MM.1S (cell line): ENCODE measurements around the gene ZBTB17.

Experiments
- DNase-seq: peaks from one replicate; pipeline ENCODE4 v3.0.0-alpha.2; 2015
- H2AFZ ChIP-seq: fragments of 300-600 bp; sonication (generic); 2 replicates; pipeline ENCODE4 v1.6.0; 2016; ENCODE audit warnings: antibody characterized with exemption, low read length
- H3F3A ChIP-seq: fragments of 300-600 bp; sonication (generic); 2 replicates; pipeline ENCODE4 v1.6.1; 2016; ENCODE audit warnings: mild to moderate bottlenecking, antibody characterized with exemption, low read length, moderate library complexity, mixed read lengths; ENCODE audit not compliant: insufficient read depth
- H3K27ac ChIP-seq: fragments of 300-600 bp; sonication (generic); 2 replicates; pipeline ENCODE4 v1.5.1; 2016; ENCODE audit warnings: mild to moderate bottlenecking, low read length
- H3K27me3 ChIP-seq: fragments of 300-600 bp; sonication (generic); replicated peaks from 2 replicates; pipeline ENCODE4 v1.6.0; 2016; ENCODE audit warnings: low read length; ENCODE audit not compliant: insufficient read depth
- H3K36me3 ChIP-seq: fragments of 300-600 bp; sonication (generic); replicated peaks from 2 replicates; pipeline ENCODE4 v1.6.1; 2016; ENCODE audit warnings: mild to moderate bottlenecking, low read length, mixed read lengths; ENCODE audit not compliant: insufficient read depth
- H3K4me1 ChIP-seq: fragments of 300-600 bp; sonication (generic); 2 replicates; pipeline ENCODE4 v1.6.1; 2016; ENCODE audit warnings: low read length, mixed read lengths
- H3K4me2 ChIP-seq: fragments of 300-600 bp; sonication (generic); 2 replicates; pipeline ENCODE4 v1.6.0; 2016; ENCODE audit warnings: low read depth, low read length
- H3K4me3 ChIP-seq: fragments of 300-600 bp; sonication (generic); 2 replicates; pipeline ENCODE4 v1.5.1; 2016; ENCODE audit warnings: low read length, mixed read lengths
- H3K79me2 ChIP-seq: fragments of 300-600 bp; sonication (generic); 2 replicates; pipeline ENCODE4 v1.6.1; 2016; ENCODE audit warnings: mixed run types, low read length, mixed read lengths
- H3K9ac ChIP-seq: fragments of 300-600 bp; sonication (generic); 2 replicates; pipeline ENCODE4 v1.6.1; 2016; ENCODE audit warnings: low read length, mixed read lengths
- H3K9me2 ChIP-seq: fragments of 300-600 bp; sonication (generic); replicated peaks from 2 replicates; pipeline ENCODE4 v1.6.1; 2016; ENCODE audit warnings: mild to moderate bottlenecking, low read length, mixed read lengths; ENCODE audit not compliant: insufficient read depth
- H3K9me3 ChIP-seq: fragments of 300-600 bp; sonication (generic); replicated peaks from 2 replicates; pipeline ENCODE4 v1.6.1; 2016; ENCODE audit warnings: mild to moderate bottlenecking, low read length, mixed read lengths; ENCODE audit not compliant: insufficient read depth
- H4K20me1 ChIP-seq: fragments of 300-600 bp; sonication (generic); 2 replicates; pipeline ENCODE4 v1.6.1; 2016; ENCODE audit warnings: mild to moderate bottlenecking, low read length, moderate library complexity, mixed read lengths; ENCODE audit not compliant: insufficient read depth
- CTCF ChIP-seq: fragments of 300-600 bp; sonication (generic); IDR thresholded peaks from 2 replicates; pipeline ENCODE4 v1.5.1; 2016; ENCODE audit warnings: antibody characterized with exemption, low read length, mixed read lengths
- EZH2 ChIP-seq: fragments of 300-600 bp; sonication (generic); optimal IDR thresholded peaks from 2 replicates; pipeline ENCODE3; 2017; ENCODE audit warnings: low read depth, mild to moderate bottlenecking, antibody characterized with exemption, low read length, mixed read lengths
- EZH2phosphoT487 ChIP-seq: fragments of 300-600 bp; sonication (generic); IDR thresholded peaks from 2 replicates; pipeline ENCODE4 v1.6.1; 2018; ENCODE audit warnings: antibody characterized with exemption, low read length

The ZBTB17 gene

DNA sequence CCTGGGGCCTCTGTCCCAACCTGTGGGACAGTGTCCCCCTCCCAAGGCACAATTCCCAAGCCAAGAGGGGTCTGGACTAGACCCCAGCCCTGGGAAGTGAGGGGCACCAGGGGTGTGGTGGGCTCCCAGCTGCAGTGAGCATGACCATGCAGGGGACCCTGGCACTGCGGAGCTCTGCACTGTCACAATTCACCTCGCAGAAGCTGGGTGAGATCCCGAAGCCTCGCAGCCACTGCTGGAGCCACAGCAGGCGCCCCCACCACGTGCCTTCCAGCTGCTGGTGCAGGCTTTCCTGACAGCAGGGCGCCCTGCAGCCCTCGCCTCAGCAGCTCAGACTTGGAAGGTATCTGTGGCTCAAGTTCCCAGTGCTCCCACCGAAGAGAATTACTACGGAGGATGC is 18.2 kb upstream of the ZBTB17 start:
- H3K9me3 ChIP-seq: no peaks in the 10 kb centered on the region
- H3K4me3 ChIP-seq: no peak overlapping the region
- H3K27me3 ChIP-seq: peaks cover 49% of the 10 kb centered on the region
- no peaks in the 10 kb centered on the region for H4K20me1 ChIP-seq
- TF ChIP-seq EZH2phosphoT487: no peak
- TF ChIP-seq EZH2: no peak
- no peak for TF ChIP-seq CTCF
- H3K79me2 ChIP-seq: no peaks in the 10 kb centered on the region
- H3F3A ChIP-seq: no peaks in the 10 kb centered on the region
- no peaks in the 10 kb centered on the region for H3K9me2 ChIP-seq
- no peak overlapping the region for H3K4me2 ChIP-seq
- H2AFZ ChIP-seq: no peak overlapping the region
- no peak overlapping the region for H3K9ac ChIP-seq
- H3K4me1 ChIP-seq: no peaks in the 10 kb centered on the region
- H3K36me3 ChIP-seq: no peaks in the 10 kb centered on the region
- no peak overlapping the region for H3K27ac ChIP-seq
- DNase-seq: no peak

DNA sequence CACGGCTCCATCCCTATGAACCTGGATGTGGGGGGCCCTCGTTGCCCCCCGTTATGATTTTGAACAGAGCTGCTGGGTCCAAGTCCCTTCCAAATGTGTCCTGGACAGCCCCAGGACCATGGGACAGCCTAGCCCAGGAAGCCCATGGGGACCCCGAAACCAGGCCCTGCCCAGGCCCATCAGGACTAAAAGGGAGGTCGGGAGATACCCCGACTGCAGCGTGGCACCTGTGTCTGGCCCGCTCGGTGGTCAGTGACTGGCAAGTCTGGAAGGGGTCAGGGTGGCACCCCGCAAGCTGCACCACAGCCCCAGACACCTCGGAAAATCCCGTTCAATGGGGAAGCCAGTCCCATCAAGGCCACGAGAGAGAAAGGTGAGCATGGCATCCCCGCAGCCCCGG is 17.8 kb upstream of the ZBTB17 start:
- H3K4me1 ChIP-seq: no peaks in the 10 kb centered on the region
- TF ChIP-seq CTCF (no peak), EZH2 (no peak), EZH2phosphoT487 (no peak)
- H3K27me3 ChIP-seq: peaks cover 49% of the 10 kb centered on the region
- no peak overlapping the region for H3K4me2 ChIP-seq
- H3K27ac ChIP-seq: no peak overlapping the region
- no peak overlapping the region for H3K4me3 ChIP-seq
- H3K36me3 ChIP-seq: no peaks in the 10 kb centered on the region
- no peaks in the 10 kb centered on the region for H3K79me2 ChIP-seq
- no peak overlapping the region for H2AFZ ChIP-seq
- H3K9me2 ChIP-seq: no peaks in the 10 kb centered on the region
- no peaks in the 10 kb centered on the region for H3K9me3 ChIP-seq
- no peak overlapping the region for H3K9ac ChIP-seq
- DNase-seq: no peak
- no peaks in the 10 kb centered on the region for H4K20me1 ChIP-seq
- H3F3A ChIP-seq: no peaks in the 10 kb centered on the region

GRCh38 chr1:15992582-15993500 is 16.9 kb upstream of the ZBTB17 start:
- Histone ChIP-seq H3K9me3 (no peaks in the 10 kb centered on the region), H3K4me3 (no peak overlapping the region), H3F3A (no peaks in the 10 kb centered on the region), H3K4me2 (no peak overlapping the region), H3K9ac (no peak overlapping the region), H3K79me2 (no peaks in the 10 kb centered on the region), H3K27ac (no peak overlapping the region), H4K20me1 (no peaks in the 10 kb centered on the region), H3K36me3 (no peaks in the 10 kb centered on the region), H2AFZ (no peak overlapping the region), H3K4me1 (no peaks in the 10 kb centered on the region), H3K9me2 (no peaks in the 10 kb centered on the region), H3K27me3 (peaks cover 47% of the 10 kb centered on the region)
- no peak for TF ChIP-seq EZH2phosphoT487
- no peak for TF ChIP-seq EZH2
- TF ChIP-seq CTCF: no peak
- no peak for DNase-seq
